NCI-H2196 treated with DMSO at 0.1 percent for 48 hours (cell line): ENCODE measurements around the gene RSU1.

Experiments used
- DNase-seq: peaks from one replicate; lab custom pipeline; 2025; ENCODE audit not compliant: unreplicated experiment; lab: John Stamatoyannopoulos, UW

Gene RSU1

GRCh38 chr10:16745061-16745460 lies 72.2 kb downstream of the RSU1 start:
- DNase-seq: no peak

- no peak for DNase-seq
These were observed 74.9 kb downstream of the RSU1 start for GRCh38 chr10:16742165-16742960.

- DNase-seq: no peak
These were observed 75.7 kb downstream of the RSU1 start for GRCh38 chr10:16741540-16741939.

- no peak for DNase-seq
These were observed 79.8 kb downstream of the RSU1 start for GRCh38 chr10:16737420-16737819.

GRCh38 chr10:16735671-16736070 lies 81.6 kb downstream of the RSU1 start:
- DNase-seq: no peak

- DNase-seq: no peak
These were observed 84.8 kb downstream of the RSU1 start for GRCh38 chr10:16732376-16732775.

GRCh38 chr10:16728266-16728665 lies 89.0 kb downstream of the RSU1 start:
- no peak for DNase-seq

- DNase-seq: no peak
These were observed 89.6 kb downstream of the RSU1 start for GRCh38 chr10:16727666-16728065.

- DNase-seq: no peak
These were observed 92.7 kb downstream of the RSU1 start for GRCh38 chr10:16724509-16724908.

- no peak for DNase-seq
These were observed 96.4 kb downstream of the RSU1 start for GRCh38 chr10:16720812-16721211.

GRCh38 chr10:16717622-16718395 lies 99.4 kb downstream of the RSU1 start:
- DNase-seq: no peak

GRCh38 chr10:16716051-16716450 lies 101.2 kb downstream of the RSU1 start:
- no peak for DNase-seq

GRCh38 chr10:16713290-16713689 lies 103.9 kb downstream of the RSU1 start:
- no peak for DNase-seq

GRCh38 chr10:16712883-16713282 lies 104.3 kb downstream of the RSU1 start:
- DNase-seq: no peak

GRCh38 chr10:16700331-16700730 lies 116.9 kb downstream of the RSU1 start:
- no peak for DNase-seq

- no peak for DNase-seq
These were observed 117.7 kb downstream of the RSU1 start for GRCh38 chr10:16699435-16700057.

GRCh38 chr10:16698461-16698860 lies 118.8 kb downstream of the RSU1 start:
- DNase-seq: no peak

- no peak for DNase-seq
These were observed 126.8 kb downstream of the RSU1 start for GRCh38 chr10:16690417-16690816.

- DNase-seq: no peak
These were observed 127.5 kb downstream of the RSU1 start for GRCh38 chr10:16689696-16690095.

- no peak for DNase-seq
These were observed 128.0 kb downstream of the RSU1 start for GRCh38 chr10:16689227-16689626.

- no peak for DNase-seq
These were observed 130.9 kb downstream of the RSU1 start for GRCh38 chr10:16686054-16686902.
